GM12892 (cell line): ENCODE measurements around the gene CUEDC2.

ENCODE experiments used
- POLR2A ChIP-seq: IDR thresholded peaks from 2 replicates; pipeline ENCODE4 v1.6.1; 2011; ENCODE audit warnings: low read depth, low read length, control low read depth
- POLR2AphosphoS5 ChIP-seq: IDR thresholded peaks from 2 replicates; pipeline ENCODE4 v1.6.1; 2011; ENCODE audit warnings: low read depth, low read length, control low read depth

GRCh38 chr10:102382871-102383270 lies 49.5 kb downstream of the CUEDC2 start:
- TF ChIP-seq POLR2AphosphoS5 (no peak), POLR2A (no peak)
